OCI-LY3 (cell line): ENCODE measurements around the gene CLP1.
A peak's percentile ranks its signal among the peaks of the same experiment; 100 is the strongest.

Source experiments
- H2AFZ ChIP-seq: fragments of 200-600, 300-600 bp; shearing (Covaris generic); 2 replicates; pipeline ENCODE4 v1.6.0; 2014; ENCODE audit warnings: antibody characterized with exemption, low read depth, low read length
- H3K27ac ChIP-seq: fragments of 200-600, 300-600 bp; sonication (generic); 2 replicates; pipeline ENCODE4 v1.5.1; 2014; ENCODE audit warnings: mild to moderate bottlenecking, low read length, moderate library complexity, mixed read lengths
- H3K27me3 ChIP-seq: fragments of 200-600, 300-600 bp; sonication (generic); 2 replicates; pipeline ENCODE4 v1.6.1; 2014; ENCODE audit warnings: low read depth, low read length, mixed read lengths
- H3K36me3 ChIP-seq: fragments of 200-600, 300-600 bp; sonication (generic); replicated peaks from 2 replicates; pipeline ENCODE3; 2014; ENCODE audit warnings: low read depth, low read length, mixed read lengths
- H3K4me1 ChIP-seq: fragments of 300-600, 200-600 bp; sonication (generic); 2 replicates; pipeline ENCODE4 v1.6.1; 2014; ENCODE audit warnings: low read length, mixed read lengths
- H3K4me2 ChIP-seq: fragments of 200-600, 300-600 bp; sonication (generic); 2 replicates; pipeline ENCODE4 v1.6.1; 2014; ENCODE audit warnings: low read length, mixed read lengths
- H3K4me3 ChIP-seq: fragments of 300-600, 200-600 bp; sonication (generic); 2 replicates; pipeline ENCODE4 v1.5.1; 2014; ENCODE audit warnings: antibody characterized with exemption, mild to moderate bottlenecking, low read length, moderate library complexity
- H3K79me2 ChIP-seq: fragments of 300-600, 200-600 bp; shearing (Covaris generic); 2 replicates; pipeline ENCODE4 v1.6.1; 2014; ENCODE audit warnings: mild to moderate bottlenecking, low read length, mixed read lengths
- H3K9ac ChIP-seq: fragments of 300-600, 200-600 bp; shearing (Covaris generic); 2 replicates; pipeline ENCODE4 v1.6.0; 2014; ENCODE audit warnings: mild to moderate bottlenecking, low read length, moderate library complexity
- H3K9me3 ChIP-seq: fragments of 200-600, 300-600 bp; shearing (Covaris generic); 2 replicates; pipeline ENCODE4 v1.6.1; 2014; ENCODE audit warnings: low read length, mixed read lengths; ENCODE audit not compliant: insufficient read depth
- H4K20me1 ChIP-seq: fragments of 200-600, 300-600 bp; sonication (generic); 2 replicates; pipeline ENCODE4 v1.6.1; 2016; ENCODE audit warnings: low read length, mixed read lengths; ENCODE audit not compliant: insufficient read depth
- EZH2phosphoT487 ChIP-seq: fragments of 200-600 bp; shearing (Covaris generic); IDR thresholded peaks from 2 replicates; pipeline ENCODE4 v1.6.1; 2018; ENCODE audit warnings: antibody characterized with exemption, mixed run types, low read depth
- TF ChIP-seq, protein P1 (sequence below): fragments of 200-600, 300-600 bp; sonication (generic); IDR thresholded peaks from 2 replicates; pipeline ENCODE4 v1.5.1; 2014; ENCODE audit warnings: antibody characterized with exemption, low read length, low read depth

The CLP1 gene

DNA sequence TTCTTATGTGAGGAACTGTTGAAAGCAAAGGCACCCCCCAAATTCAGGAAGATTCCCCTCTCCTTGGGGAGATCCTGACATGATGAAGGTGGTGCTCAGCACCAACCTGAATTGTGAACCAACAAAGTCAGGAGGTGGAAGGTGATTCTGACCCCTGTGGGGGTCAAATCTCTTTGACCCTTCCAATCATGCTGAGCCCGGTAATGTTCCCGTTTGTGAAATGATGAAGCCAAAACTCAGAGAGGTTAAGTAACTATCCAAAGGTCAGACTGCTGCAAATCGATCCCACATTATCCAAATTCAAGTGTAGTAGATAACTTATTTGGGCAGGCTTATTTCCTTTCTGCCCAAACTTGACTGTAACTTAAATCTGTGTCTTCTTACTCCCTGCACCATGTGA is 41.0 kb upstream of the CLP1 start:
- no peak overlapping the region for H3K4me2 ChIP-seq
- no peaks in the 10 kb centered on the region for H3K36me3 ChIP-seq
- H3K27ac ChIP-seq: no peak overlapping the region
- no peak overlapping the region for H3K9ac ChIP-seq
- peaks cover 9% of the 10 kb centered on the region; the same call in 1 of the 2 replicates for H3K9me3 ChIP-seq
- no peak overlapping the region for H3K4me3 ChIP-seq
- TF ChIP-seq EZH2phosphoT487: no peak
- TF ChIP-seq, protein P1, sequence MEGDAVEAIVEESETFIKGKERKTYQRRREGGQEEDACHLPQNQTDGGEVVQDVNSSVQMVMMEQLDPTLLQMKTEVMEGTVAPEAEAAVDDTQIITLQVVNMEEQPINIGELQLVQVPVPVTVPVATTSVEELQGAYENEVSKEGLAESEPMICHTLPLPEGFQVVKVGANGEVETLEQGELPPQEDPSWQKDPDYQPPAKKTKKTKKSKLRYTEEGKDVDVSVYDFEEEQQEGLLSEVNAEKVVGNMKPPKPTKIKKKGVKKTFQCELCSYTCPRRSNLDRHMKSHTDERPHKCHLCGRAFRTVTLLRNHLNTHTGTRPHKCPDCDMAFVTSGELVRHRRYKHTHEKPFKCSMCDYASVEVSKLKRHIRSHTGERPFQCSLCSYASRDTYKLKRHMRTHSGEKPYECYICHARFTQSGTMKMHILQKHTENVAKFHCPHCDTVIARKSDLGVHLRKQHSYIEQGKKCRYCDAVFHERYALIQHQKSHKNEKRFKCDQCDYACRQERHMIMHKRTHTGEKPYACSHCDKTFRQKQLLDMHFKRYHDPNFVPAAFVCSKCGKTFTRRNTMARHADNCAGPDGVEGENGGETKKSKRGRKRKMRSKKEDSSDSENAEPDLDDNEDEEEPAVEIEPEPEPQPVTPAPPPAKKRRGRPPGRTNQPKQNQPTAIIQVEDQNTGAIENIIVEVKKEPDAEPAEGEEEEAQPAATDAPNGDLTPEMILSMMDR: no peak
- no peaks in the 10 kb centered on the region for H4K20me1 ChIP-seq
- no peaks in the 10 kb centered on the region for H3K79me2 ChIP-seq
- H3K27me3 ChIP-seq: peaks cover 20% of the 10 kb centered on the region; the same call in 1 of the 2 replicates
- no peak overlapping the region for H2AFZ ChIP-seq
- peaks cover 2% of the 10 kb centered on the region; the same call in 1 of the 2 replicates for H3K4me1 ChIP-seq

DNA sequence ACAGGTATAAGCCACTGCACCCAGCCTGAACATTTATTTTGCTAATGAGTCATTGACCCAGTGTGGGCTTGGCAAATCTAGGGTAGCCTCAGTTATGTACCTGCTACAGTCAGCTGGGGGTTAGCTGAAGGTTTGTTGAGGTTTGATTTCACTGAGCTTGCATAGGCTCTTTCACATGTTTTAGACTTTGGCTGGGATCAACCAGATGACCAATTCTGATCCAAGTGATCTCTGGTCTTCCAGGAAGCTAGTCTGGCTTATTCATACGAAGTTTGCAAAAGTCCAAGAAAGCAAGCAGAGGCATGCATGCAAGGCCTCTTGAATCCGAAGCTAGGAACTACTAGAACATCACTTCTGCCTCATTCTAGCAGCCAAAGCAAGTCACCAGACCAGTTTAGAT is 39.1 kb upstream of the CLP1 start:
- no peak overlapping the region for H3K4me2 ChIP-seq
- H3K9ac ChIP-seq: no peak overlapping the region
- H3K9me3 ChIP-seq: peaks cover 9% of the 10 kb centered on the region; the same call in 1 of the 2 replicates
- H3K4me3 ChIP-seq: no peak overlapping the region
- no peaks in the 10 kb centered on the region for H3K79me2 ChIP-seq
- TF ChIP-seq, protein P1: no peak
- TF ChIP-seq EZH2phosphoT487: no peak
- peaks cover 2% of the 10 kb centered on the region; the same call in 1 of the 2 replicates for H3K4me1 ChIP-seq
- peaks cover 16% of the 10 kb centered on the region; the same call in 1 of the 2 replicates for H3K27me3 ChIP-seq
- H3K36me3 ChIP-seq: no peaks in the 10 kb centered on the region
- H2AFZ ChIP-seq: no peak overlapping the region
- no peak overlapping the region for H3K27ac ChIP-seq
- H4K20me1 ChIP-seq: no peaks in the 10 kb centered on the region

DNA sequence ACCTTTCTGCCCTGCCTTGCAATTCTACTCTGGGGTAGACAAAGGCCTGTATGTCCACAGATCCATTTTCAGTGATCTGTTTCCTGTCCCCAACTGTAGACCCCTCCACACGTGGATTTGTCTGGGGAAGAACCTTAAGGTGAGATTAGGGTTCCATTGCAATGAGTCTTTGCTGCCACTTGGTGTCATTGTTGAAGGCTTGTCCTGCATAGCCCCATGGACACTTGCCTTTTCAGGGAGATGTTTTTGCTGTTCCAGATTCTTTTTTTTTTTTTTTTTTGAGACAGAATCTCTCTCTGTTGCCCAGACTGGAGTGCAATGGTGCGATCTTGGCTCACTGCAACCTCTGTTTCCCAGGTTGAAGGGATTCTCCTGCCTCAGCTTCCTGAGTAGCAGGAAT is 38.2 kb upstream of the CLP1 start:
- Histone ChIP-seq H3K9ac (no peak overlapping the region), H3K4me1 (peaks cover 2% of the 10 kb centered on the region; the same call in 1 of the 2 replicates), H4K20me1 (no peaks in the 10 kb centered on the region), H3K4me3 (no peak overlapping the region), H3K27ac (no peak overlapping the region), H3K79me2 (no peaks in the 10 kb centered on the region), H3K36me3 (no peaks in the 10 kb centered on the region), H3K9me3 (peaks cover 9% of the 10 kb centered on the region; the same call in 1 of the 2 replicates), H3K4me2 (no peak overlapping the region), H3K27me3 (peaks cover 9% of the 10 kb centered on the region; the same call in 1 of the 2 replicates), H2AFZ (no peak overlapping the region)
- TF ChIP-seq, protein P1: 0 out of 2 replicates have a peak, but pooled peaks have one; percentile 19
- no peak for TF ChIP-seq EZH2phosphoT487

DNA sequence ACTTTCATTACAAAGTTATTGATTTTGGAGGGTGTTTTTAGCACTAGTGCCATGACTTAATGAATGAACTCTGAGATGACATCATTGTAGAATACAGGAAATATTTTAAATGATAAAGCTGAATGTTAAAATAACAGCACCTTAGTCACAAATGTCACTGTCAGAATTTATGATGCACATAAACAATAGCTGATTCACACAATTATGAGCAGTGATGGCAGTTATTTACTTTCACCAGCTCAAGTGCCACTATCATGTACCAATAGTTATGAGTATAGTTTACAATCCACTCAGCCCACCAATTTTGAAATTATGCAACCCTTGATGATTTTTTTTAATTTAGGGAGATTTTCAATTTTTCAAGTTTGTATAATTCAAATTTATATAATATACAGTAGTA is 37.1 kb upstream of the CLP1 start:
- Histone ChIP-seq H3K4me1 (peaks cover 2% of the 10 kb centered on the region; the same call in 1 of the 2 replicates), H3K79me2 (no peaks in the 10 kb centered on the region), H3K27ac (no peak overlapping the region), H3K4me3 (no peak overlapping the region), H3K9ac (no peak overlapping the region), H3K4me2 (no peak overlapping the region), H2AFZ (no peak overlapping the region), H4K20me1 (no peaks in the 10 kb centered on the region), H3K9me3 (peaks cover 9% of the 10 kb centered on the region; the same call in 1 of the 2 replicates), H3K27me3 (peaks cover 3% of the 10 kb centered on the region; the same call in 1 of the 2 replicates), H3K36me3 (no peaks in the 10 kb centered on the region)
- TF ChIP-seq, protein P1: no peak
- no peak for TF ChIP-seq EZH2phosphoT487
